ENCODE measurements around the gene DYRK1A. TPM values are rescaled to one million over a fixed set of nuclear protein-coding genes. Genes with fewer than 3 reads are reported as not detected.

DYRK1A gene
- total and polyA plus RNA-seq, 3 experiments from 2014 or later = 3.7 to 69.6 (median 66.1) TPM

DNA sequence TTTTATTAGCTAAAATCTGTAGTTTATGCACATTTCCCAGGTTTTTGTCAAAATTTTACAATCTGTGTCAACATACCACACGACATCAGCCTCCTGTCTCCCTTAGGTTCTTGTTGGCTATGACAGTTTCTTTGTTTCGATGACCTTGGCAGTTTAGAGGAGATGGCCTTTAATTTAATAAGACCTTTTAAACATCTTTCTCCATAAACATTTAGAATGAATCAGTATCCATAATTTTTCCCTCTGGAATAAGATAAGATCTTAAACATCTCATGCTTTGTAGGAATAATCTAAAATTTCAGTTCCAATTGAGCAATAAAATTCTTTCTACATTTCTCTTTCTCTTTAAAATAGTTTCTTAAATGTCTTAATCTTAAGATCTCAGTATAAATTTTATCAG, 28.7 kb upstream of the DYRK1A start:
- H3K27me3 Mint-ChIP-seq = peaks cover 5 to 14% of the 10 kb centered on the region in 2 donors
- no peak overlapping the region for H3K27ac Mint-ChIP-seq
- CTCF ChIA-PET = no interaction called here
- H3K36me3 ChIP-seq (ENCODE audit: insufficient read depth, low read length) = no peaks in the 10 kb centered on the region
- no peaks in the 10 kb centered on the region for H3K4me1 ChIP-seq (ENCODE audit: insufficient read depth, low read length)
- H3K9me3 ChIP-seq (ENCODE audit: low read length) = no peaks in the 10 kb centered on the region
- no peaks in the 10 kb centered on the region for H3K27me3 ChIP-seq (ENCODE audit: insufficient read depth, low read length, poor library complexity, severe bottlenecking)
- no peak overlapping the region for H3K4me3 ChIP-seq (ENCODE audit: low read length)
- H3K4me3 Mint-ChIP-seq = no peak overlapping the region
- no peaks in the 10 kb centered on the region for H3K4me1 Mint-ChIP-seq
- H3K9me3 Mint-ChIP-seq = no peaks in the 10 kb centered on the region
- no peaks in the 10 kb centered on the region for H3K36me3 Mint-ChIP-seq
- DNase-seq = no peak
- POLR2A ChIA-PET = no interaction called here
- H3K27ac ChIP-seq (ENCODE audit: low read depth, low read length) = no peak overlapping the region

DNA sequence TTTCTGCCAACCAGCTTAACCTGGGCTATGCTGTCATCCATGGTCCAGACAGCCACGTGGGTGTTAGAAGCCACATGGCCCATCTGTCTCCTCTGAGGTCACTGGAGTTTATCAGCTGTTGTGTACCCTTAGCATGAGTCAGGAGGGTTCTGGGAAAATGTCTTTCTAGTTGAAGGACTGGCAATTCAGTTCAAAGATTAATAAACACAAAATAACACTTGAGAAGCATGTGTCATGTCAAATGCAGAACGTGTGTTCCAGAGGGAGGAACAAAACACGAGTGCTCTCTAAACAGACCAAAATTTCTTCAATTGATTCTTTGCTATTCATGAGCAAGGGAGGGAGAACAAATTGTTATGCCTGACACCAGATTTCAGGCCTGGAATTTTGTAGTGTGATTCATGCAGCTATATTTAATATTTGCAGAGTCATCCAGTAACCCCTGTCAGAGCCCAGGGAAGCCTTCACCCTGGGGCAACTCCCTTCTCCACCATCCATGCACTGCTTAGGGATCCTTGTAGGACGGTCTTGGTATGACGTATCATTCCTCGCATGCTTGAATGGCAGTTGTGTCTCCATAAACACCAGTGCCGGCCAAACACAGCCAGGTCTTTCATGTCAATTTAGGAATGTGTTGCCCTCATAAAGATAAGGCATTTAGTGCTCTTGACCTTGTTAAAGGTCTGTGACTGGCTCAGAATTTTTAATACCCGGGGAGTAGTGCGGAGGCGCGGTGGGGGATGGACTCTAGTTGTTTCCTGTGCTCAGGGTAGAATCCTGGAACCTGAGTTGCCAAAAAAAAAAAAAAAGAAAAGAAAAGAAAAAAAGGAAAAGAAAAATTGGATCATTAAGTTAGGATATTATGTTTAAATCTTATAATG, 27.7 kb upstream of the DYRK1A start:
- no peak overlapping the region for H3K4me3 Mint-ChIP-seq
- peaks cover 5 to 14% of the 10 kb centered on the region in 2 donors for H3K27me3 Mint-ChIP-seq
- DNase-seq = no peak
- Histone ChIP-seq H3K9me3 (ENCODE audit: low read length) (no peaks in the 10 kb centered on the region), H3K4me1 (ENCODE audit: insufficient read depth, low read length) (no peaks in the 10 kb centered on the region), H3K4me3 (ENCODE audit: low read length) (no peak overlapping the region), H3K27ac (ENCODE audit: low read depth, low read length) (peak overlapping the region; percentile 22), H3K27me3 (ENCODE audit: insufficient read depth, low read length, poor library complexity, severe bottlenecking) (no peaks in the 10 kb centered on the region), H3K36me3 (ENCODE audit: insufficient read depth, low read length) (no peaks in the 10 kb centered on the region)
- no peaks in the 10 kb centered on the region for H3K9me3 Mint-ChIP-seq
- H3K27ac Mint-ChIP-seq = no peak overlapping the region
- H3K36me3 Mint-ChIP-seq = no peaks in the 10 kb centered on the region
- no peaks in the 10 kb centered on the region for H3K4me1 Mint-ChIP-seq
- ChIA-PET CTCF (no interaction called here), POLR2A (no interaction called here)

DNA sequence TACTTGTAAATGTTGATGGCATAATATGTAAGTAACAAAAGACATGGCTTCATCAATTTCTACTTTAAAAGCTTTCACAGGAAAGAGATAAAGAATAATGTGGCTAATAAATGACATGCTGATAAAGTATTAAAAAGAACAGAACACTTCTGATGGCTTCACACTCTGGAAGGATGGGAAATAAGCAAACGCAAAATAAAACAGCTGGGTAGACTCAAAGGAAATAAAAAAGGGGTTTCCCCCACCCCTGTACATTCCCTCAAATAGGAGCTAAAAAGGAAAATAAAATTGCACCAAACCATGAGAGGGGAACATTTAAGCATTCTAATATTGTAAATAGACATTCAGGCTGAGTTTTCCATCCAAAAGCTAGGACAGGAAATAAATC, 27.0 kb upstream of the DYRK1A start:
- no peak for DNase-seq
- Mint-ChIP-seq H3K27ac (no peak overlapping the region), H3K27me3 (peaks cover 7 to 14% of the 10 kb centered on the region in 2 donors), H3K9me3 (no peaks in the 10 kb centered on the region), H3K4me3 (no peak overlapping the region), H3K36me3 (no peaks in the 10 kb centered on the region), H3K4me1 (no peaks in the 10 kb centered on the region)
- peak overlapping the region; percentile 22 for H3K27ac ChIP-seq (ENCODE audit: low read depth, low read length)
- H3K36me3 ChIP-seq (ENCODE audit: insufficient read depth, low read length) = no peaks in the 10 kb centered on the region
- POLR2A ChIA-PET = no interaction called here
- CTCF ChIA-PET = no interaction called here
- no peaks in the 10 kb centered on the region for H3K9me3 ChIP-seq (ENCODE audit: low read length)
- no peaks in the 10 kb centered on the region for H3K4me1 ChIP-seq (ENCODE audit: insufficient read depth, low read length)
- H3K27me3 ChIP-seq (ENCODE audit: insufficient read depth, low read length, poor library complexity, severe bottlenecking) = no peaks in the 10 kb centered on the region
- no peak overlapping the region for H3K4me3 ChIP-seq (ENCODE audit: low read length)

DNA sequence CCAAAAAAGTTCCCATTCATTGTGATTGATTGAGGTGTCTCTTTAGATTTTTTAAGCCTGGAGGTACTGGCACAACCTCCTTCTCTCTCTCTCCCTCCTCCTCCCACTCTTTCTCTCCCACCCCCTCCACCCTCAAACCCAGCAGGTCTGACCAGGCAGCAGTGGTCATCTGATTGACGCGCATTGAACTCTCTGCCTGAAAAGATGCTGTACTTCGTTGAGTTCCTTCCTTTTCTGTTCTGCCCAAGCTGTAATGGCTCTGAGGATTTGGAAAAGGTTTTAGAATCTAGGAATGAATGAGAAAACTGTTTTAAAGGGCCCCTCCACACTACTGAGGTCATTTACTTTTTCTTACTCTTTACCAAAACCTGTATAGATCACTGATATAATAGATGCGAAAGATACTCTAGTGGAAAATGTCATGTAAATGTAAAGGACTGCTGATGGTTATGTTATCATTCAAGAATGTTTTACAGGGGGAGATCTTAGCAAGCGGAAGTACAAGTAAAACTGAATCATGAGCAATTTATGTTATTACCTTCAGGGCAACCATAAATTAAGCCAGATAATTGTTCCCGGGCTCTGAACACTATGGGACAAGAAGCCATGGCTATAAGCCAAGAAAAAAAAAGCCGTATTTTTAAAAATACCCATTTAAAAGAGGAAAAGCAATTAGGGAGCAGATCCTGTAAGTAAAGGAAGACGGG, 25.2 kb upstream of the DYRK1A start:
- no peak for DNase-seq
- Mint-ChIP-seq H3K4me1 (no peaks in the 10 kb centered on the region), H3K4me3 (no peak overlapping the region), H3K27me3 (peaks cover 6 to 14% of the 10 kb centered on the region in 2 donors), H3K9me3 (no peaks in the 10 kb centered on the region), H3K27ac (no peak overlapping the region), H3K36me3 (no peaks in the 10 kb centered on the region)
- Histone ChIP-seq H3K4me3 (ENCODE audit: low read length) (no peak overlapping the region), H3K27ac (ENCODE audit: low read depth, low read length) (no peak overlapping the region), H3K36me3 (ENCODE audit: insufficient read depth, low read length) (no peaks in the 10 kb centered on the region), H3K9me3 (ENCODE audit: low read length) (no peaks in the 10 kb centered on the region), H3K4me1 (ENCODE audit: insufficient read depth, low read length) (no peaks in the 10 kb centered on the region), H3K27me3 (ENCODE audit: insufficient read depth, low read length, poor library complexity, severe bottlenecking) (no peaks in the 10 kb centered on the region)
- CTCF ChIA-PET = no interaction called here
- POLR2A ChIA-PET = no interaction called here

DNA sequence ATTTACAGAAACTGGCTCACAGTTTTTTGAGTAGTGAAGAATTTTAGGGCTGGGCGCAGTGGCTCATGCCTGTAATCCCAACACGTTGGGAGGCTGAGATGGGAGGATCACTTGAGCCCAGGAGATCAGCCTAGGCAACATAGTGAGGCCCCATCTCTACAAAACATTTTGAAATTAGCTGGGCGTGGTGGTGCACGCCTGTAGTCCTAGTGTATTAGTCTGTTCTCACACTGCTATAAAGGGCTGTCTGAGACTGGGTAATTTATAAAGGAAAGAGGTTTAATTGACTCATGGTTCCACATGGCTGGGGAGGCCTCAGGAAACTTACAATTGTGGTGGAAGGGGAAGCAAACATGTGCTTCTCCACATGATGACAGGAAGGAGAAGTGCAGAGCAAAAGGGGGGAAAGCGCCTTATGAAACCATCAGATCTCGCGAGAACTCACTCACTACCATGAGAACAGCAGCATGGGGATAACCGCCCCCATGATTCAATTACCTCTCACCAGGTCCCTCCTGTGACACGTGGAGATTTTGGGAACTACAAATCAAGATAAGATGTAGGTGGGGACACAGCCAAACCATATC, 24.4 kb upstream of the DYRK1A start:
- H3K4me3 ChIP-seq (ENCODE audit: low read length) = no peak overlapping the region
- POLR2A ChIA-PET = no interaction called here
- H3K27ac ChIP-seq (ENCODE audit: low read depth, low read length) = no peak overlapping the region
- Mint-ChIP-seq H3K27me3 (peaks cover 8 to 14% of the 10 kb centered on the region in 2 donors), H3K9me3 (peaks cover 0 to under 1% (median 0%) of the 10 kb centered on the region in 5 donors), H3K36me3 (no peaks in the 10 kb centered on the region), H3K27ac (no peak overlapping the region), H3K4me3 (no peak overlapping the region), H3K4me1 (no peaks in the 10 kb centered on the region)
- no peaks in the 10 kb centered on the region for H3K27me3 ChIP-seq (ENCODE audit: insufficient read depth, low read length, poor library complexity, severe bottlenecking)
- H3K4me1 ChIP-seq (ENCODE audit: insufficient read depth, low read length) = no peaks in the 10 kb centered on the region
- DNase-seq = no peak
- no peaks in the 10 kb centered on the region for H3K36me3 ChIP-seq (ENCODE audit: insufficient read depth, low read length)
- no peaks in the 10 kb centered on the region for H3K9me3 ChIP-seq (ENCODE audit: low read length)
- CTCF ChIA-PET = no interaction called here

DNA sequence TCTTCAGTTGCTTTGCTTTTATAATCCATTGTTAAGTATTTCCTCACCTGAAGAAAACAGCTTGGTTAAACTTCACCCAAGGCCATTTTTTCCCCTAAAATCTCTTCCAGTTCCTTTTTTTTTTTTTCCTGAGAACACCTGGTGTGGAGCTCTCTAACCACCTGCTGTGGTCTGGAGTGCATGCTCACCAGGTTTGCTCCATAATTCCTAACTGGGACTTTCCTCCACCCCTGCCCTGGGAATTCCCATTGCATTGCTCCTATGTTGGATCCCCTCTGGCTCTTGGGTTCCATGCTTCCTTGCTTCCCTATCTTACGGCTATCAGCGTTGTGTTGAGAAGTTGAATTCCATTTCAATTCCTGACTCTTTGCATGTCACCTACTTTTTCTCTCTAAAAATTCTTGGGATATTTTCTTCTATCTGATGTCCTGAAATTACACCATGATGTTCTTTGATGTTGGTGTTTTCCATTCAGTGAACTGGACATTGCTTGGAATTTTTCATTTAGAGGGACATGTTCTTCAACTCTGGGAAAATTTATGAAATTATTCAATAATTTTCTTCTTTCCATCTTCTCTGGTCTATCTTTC, 19.6 kb upstream of the DYRK1A start:
- Mint-ChIP-seq H3K36me3 (peaks cover 0 to 12% (median 4%) of the 10 kb centered on the region in 3 donors), H3K4me1 (no peaks in the 10 kb centered on the region)
- POLR2A ChIA-PET = no interaction called here

DNA sequence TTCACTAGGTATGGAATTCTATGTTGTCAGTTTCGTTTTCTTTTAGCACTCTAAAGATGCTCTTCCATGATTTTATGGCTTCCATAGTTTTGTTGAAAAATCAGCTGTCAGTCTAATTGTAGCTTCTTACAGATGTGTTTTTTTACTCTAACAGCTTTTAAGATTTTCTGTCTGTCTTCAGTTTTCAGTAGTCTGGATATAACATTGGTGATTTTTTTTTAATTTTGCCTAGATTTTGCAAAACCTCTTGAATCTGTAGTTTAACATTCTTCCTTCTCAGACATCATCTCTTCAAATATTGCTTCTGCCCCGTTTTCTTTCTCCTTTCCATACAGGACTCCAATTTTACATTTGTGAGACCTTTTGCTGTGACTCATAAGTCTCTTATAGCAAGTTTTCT, 17.9 kb upstream of the DYRK1A start:
- H3K27me3 Mint-ChIP-seq = peaks cover 8 to 21% of the 10 kb centered on the region in 2 donors
- H3K4me3 ChIP-seq (ENCODE audit: low read length) = no peak overlapping the region
- H3K27me3 ChIP-seq (ENCODE audit: insufficient read depth, low read length, poor library complexity, severe bottlenecking) = peaks cover 3% of the 10 kb centered on the region
- H3K36me3 Mint-ChIP-seq = peaks cover 0 to 12% (median 4%) of the 10 kb centered on the region in 3 donors
- no peaks in the 10 kb centered on the region for H3K4me1 ChIP-seq (ENCODE audit: insufficient read depth, low read length)
- no peak overlapping the region for H3K27ac Mint-ChIP-seq
- H3K4me1 Mint-ChIP-seq = no peaks in the 10 kb centered on the region
- H3K4me3 Mint-ChIP-seq = no peak overlapping the region
- no peak overlapping the region for H3K27ac ChIP-seq (ENCODE audit: low read depth, low read length)
- ChIA-PET CTCF (no interaction called here), POLR2A (no interaction called here)
- H3K36me3 ChIP-seq (ENCODE audit: insufficient read depth, low read length) = no peaks in the 10 kb centered on the region
- H3K9me3 ChIP-seq (ENCODE audit: low read length) = peaks cover 13% of the 10 kb centered on the region
- peaks cover 23 to 36% (median 30%) of the 10 kb centered on the region in 5 donors for H3K9me3 Mint-ChIP-seq
- DNase-seq = no peak

More for the DNA sequence above, 19.6 kb upstream of the DYRK1A start:
- H3K4me1 ChIP-seq (ENCODE audit: insufficient read depth, low read length) = no peaks in the 10 kb centered on the region
- no peak overlapping the region for H3K4me3 ChIP-seq (ENCODE audit: low read length)
- Mint-ChIP-seq H3K9me3 (peaks cover 23 to 36% (median 30%) of the 10 kb centered on the region in 5 donors), H3K4me3 (no peak overlapping the region), H3K27me3 (peaks cover 8 to 12% of the 10 kb centered on the region in 2 donors), H3K27ac (no peak overlapping the region)
- DNase-seq = no peak
- H3K27ac ChIP-seq (ENCODE audit: low read depth, low read length) = no peak overlapping the region
- no peaks in the 10 kb centered on the region for H3K36me3 ChIP-seq (ENCODE audit: insufficient read depth, low read length)
- H3K9me3 ChIP-seq (ENCODE audit: low read length) = peaks cover 13% of the 10 kb centered on the region
- CTCF ChIA-PET = no interaction called here
- H3K27me3 ChIP-seq (ENCODE audit: insufficient read depth, low read length, poor library complexity, severe bottlenecking) = no peaks in the 10 kb centered on the region

DNA sequence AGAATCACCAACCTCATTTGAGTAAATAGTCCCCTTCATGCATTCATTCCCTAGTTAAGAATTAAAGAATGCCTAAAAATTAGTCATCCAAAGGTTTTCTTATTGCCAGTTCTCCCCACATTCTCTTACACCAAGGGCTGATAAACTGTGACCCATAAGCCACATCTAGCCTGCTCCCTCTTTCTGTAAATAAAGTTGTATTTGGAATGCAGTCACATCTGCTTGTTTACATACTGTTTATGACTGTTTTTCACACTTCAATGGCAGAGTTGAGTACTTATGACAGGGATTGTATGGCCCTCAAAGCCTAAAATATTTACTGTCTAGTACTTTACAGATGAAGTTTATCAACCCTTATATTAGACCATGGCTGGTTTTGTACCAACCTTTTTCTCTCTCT, 16.1 kb upstream of the DYRK1A start:
- no peaks in the 10 kb centered on the region for H3K4me1 ChIP-seq (ENCODE audit: insufficient read depth, low read length)
- no peak overlapping the region for H3K4me3 ChIP-seq (ENCODE audit: low read length)
- H3K9me3 ChIP-seq (ENCODE audit: low read length) = peaks cover 13% of the 10 kb centered on the region
- peaks cover 3% of the 10 kb centered on the region for H3K27me3 ChIP-seq (ENCODE audit: insufficient read depth, low read length, poor library complexity, severe bottlenecking)
- Mint-ChIP-seq H3K9me3 (peaks cover 23 to 36% (median 30%) of the 10 kb centered on the region in 5 donors), H3K27me3 (peaks cover 7 to 34% of the 10 kb centered on the region in 2 donors), H3K36me3 (peaks cover 0 to 12% (median 4%) of the 10 kb centered on the region in 3 donors), H3K4me1 (no peaks in the 10 kb centered on the region), H3K4me3 (no peak overlapping the region), H3K27ac (no peak overlapping the region)
- ChIA-PET POLR2A (no interaction called here), CTCF (no interaction called here)
- H3K36me3 ChIP-seq (ENCODE audit: insufficient read depth, low read length) = no peaks in the 10 kb centered on the region
- H3K27ac ChIP-seq (ENCODE audit: low read depth, low read length) = no peak overlapping the region
- DNase-seq = no peak

Measured in CD8-positive, alpha-beta memory T cell (primary cell).